HEK293 (cell line): ENCODE data around the gene NELL1.

Source experiments
- CTCF ChIP-seq: fragments of 450-650 bp; formaldehyde crosslinking; IDR thresholded peaks from 2 replicates; pipeline ENCODE4 v1.5.1; 2016; ENCODE audit warnings: missing biosample characterization, missing genetic modification characterization
- KLF8 ChIP-seq: fragments of 450-650 bp; formaldehyde crosslinking; IDR thresholded peaks from 2 replicates; pipeline ENCODE4 v1.5.1; 2016; ENCODE audit warnings: missing biosample characterization, missing genetic modification characterization
- MEIS1 ChIP-seq: sonication (generic); formaldehyde crosslinking; IDR thresholded peaks from 2 replicates; pipeline ENCODE4 v1.8.1; 2022; ENCODE audit warnings: missing genetic modification reagents, mild to moderate bottlenecking, borderline replicate concordance
- ZFP41 ChIP-seq: fragments of 450-650 bp; formaldehyde crosslinking; IDR thresholded peaks from 2 replicates; pipeline ENCODE4 v1.5.1; 2016; ENCODE audit warnings: missing biosample characterization, missing genetic modification characterization, borderline replicate concordance
- TF ChIP-seq, protein P1 (sequence below): fragments of 450-650 bp; formaldehyde crosslinking; IDR thresholded peaks from 2 replicates; pipeline ENCODE4 v1.5.1; 2016; ENCODE audit warnings: missing biosample characterization, missing genetic modification characterization

DNA sequence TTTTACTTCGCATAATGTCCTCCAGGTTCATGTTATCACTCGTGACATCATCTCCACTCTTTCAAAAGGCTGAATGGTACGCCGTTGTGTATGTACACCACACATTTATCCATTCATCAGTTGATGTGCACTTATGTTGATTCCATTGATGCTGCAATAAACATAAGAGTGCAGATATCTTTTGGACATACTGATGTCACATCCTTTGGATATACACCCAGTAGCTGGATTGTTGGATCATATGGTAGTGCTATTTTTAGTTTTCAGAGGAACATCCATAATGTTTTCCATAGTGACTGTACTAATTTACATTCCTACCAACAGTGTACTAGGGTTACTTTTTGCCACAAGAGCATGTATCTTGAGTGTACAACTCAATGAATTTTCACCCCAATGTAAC, 25.0 kb upstream of the NELL1 start:
- TF ChIP-seq KLF8 (tag by site-specific recombination) (no peak), ZFP41 (tag by site-specific recombination) (no peak), CTCF (tag by site-specific recombination) (no peak), MEIS1 (CRISPR knock-in tag) (no peak)
- TF ChIP-seq, protein P1, sequence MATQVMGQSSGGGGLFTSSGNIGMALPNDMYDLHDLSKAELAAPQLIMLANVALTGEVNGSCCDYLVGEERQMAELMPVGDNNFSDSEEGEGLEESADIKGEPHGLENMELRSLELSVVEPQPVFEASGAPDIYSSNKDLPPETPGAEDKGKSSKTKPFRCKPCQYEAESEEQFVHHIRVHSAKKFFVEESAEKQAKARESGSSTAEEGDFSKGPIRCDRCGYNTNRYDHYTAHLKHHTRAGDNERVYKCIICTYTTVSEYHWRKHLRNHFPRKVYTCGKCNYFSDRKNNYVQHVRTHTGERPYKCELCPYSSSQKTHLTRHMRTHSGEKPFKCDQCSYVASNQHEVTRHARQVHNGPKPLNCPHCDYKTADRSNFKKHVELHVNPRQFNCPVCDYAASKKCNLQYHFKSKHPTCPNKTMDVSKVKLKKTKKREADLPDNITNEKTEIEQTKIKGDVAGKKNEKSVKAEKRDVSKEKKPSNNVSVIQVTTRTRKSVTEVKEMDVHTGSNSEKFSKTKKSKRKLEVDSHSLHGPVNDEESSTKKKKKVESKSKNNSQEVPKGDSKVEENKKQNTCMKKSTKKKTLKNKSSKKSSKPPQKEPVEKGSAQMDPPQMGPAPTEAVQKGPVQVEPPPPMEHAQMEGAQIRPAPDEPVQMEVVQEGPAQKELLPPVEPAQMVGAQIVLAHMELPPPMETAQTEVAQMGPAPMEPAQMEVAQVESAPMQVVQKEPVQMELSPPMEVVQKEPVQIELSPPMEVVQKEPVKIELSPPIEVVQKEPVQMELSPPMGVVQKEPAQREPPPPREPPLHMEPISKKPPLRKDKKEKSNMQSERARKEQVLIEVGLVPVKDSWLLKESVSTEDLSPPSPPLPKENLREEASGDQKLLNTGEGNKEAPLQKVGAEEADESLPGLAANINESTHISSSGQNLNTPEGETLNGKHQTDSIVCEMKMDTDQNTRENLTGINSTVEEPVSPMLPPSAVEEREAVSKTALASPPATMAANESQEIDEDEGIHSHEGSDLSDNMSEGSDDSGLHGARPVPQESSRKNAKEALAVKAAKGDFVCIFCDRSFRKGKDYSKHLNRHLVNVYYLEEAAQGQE (tag by site-specific recombination), result no peak
